ENCODE data around the gene LSM14A.

LSM14A gene

DNA sequence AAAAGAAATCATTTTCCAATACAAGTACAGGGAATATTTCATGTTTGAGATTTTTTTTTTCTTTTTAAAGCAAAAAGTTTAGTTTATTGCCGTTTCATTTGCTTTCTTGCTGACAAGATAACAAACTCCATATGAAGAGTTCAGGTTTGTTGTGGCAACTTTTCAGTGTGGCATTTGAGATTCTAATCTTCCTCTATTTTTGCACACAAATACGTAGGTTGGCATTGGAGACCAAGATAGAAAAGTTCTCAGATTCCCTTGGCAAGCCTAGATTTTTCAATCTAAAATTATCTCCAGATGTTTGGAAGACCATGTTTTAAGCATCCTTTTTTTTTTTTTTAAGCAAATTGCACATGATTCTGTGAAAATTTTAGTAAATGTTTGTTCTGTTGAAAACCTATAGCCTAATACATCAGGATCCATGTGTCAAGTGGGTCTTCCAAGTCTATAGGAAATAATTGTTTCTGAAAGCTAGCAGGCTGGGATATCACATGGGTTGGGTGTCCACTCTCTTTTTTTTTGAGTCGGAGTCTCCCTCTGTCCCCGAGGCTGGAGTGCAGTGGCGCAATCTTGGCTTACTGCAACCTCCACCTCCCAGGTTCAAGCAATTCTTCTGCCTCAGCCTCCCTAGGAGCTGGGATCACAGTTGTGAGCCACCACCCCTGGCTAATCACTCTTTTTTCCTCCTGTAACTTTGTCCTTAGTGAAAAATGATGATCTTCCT lies 84.7 kb downstream of the LSM14A start:
- no peak overlapping the region for H3K9ac ChIP-seq (ENCODE audit: low read depth, low read length)

GRCh38 chr19:34257559-34257924 lies 85.2 kb downstream of the LSM14A start:
- Histone ChIP-seq H3K36me3 (ENCODE audit: insufficient read depth, low read length) (no peaks in the 10 kb centered on the region), H3K9me3 (ENCODE audit: control insufficient read depth, insufficient read depth, low read length) (no peaks in the 10 kb centered on the region), H3K9ac (ENCODE audit: low read depth, low read length) (no peak overlapping the region), H3K4me1 (ENCODE audit: insufficient read depth, low read length) (peaks cover 14% of the 10 kb centered on the region)

More for the DNA sequence above, 84.7 kb downstream of the LSM14A start:
- Histone ChIP-seq H3K4me1 (ENCODE audit: insufficient read depth, low read length) (peaks cover 14% of the 10 kb centered on the region), H3K36me3 (ENCODE audit: insufficient read depth, low read length) (no peaks in the 10 kb centered on the region), H3K9me3 (ENCODE audit: control insufficient read depth, insufficient read depth, low read length) (no peaks in the 10 kb centered on the region)

DNA sequence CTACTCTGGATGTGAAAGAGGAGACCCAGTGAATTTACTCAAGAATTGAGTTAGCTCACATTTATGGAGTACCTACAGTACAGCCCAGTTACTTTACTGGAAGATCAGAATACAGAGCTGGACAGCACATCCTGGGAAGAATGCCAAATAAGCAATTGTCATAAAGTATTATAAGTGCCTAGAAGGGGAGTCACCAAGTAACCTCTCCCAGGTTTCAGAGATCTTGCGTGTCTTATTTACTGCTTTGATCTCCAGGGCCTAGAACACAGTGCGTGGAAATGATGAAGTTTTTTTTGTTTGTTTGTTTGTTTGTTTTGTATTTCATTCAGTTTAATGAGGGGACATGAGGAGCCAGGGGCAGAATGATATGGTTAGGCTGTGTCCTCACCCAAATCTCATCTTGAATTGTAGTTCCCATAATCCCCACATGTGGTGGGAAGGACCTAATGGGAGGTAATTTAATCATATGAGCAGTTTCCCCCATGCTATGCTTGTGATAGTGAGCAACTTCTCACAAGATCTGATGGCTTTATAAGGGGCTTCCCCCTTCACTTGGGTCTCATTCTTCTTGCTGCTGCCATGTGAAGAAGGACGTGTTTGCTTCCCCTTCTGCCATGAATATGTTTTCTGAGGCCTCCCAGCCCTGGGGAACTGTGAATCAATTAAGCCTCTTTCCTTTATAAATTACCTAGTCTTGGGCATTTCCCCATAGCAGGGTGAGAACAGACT lies 87.2 kb downstream of the LSM14A start:
- H3K36me3 ChIP-seq (ENCODE audit: insufficient read depth, low read length): no peaks in the 10 kb centered on the region
- peaks cover 14% of the 10 kb centered on the region for H3K4me1 ChIP-seq (ENCODE audit: insufficient read depth, low read length)

GRCh38 chr19:34260771-34261173 lies 88.5 kb downstream of the LSM14A start:
- peaks cover 18% of the 10 kb centered on the region for H3K4me1 ChIP-seq (ENCODE audit: insufficient read depth, low read length)
- no peak overlapping the region for H3K9ac ChIP-seq (ENCODE audit: low read depth, low read length)
- H3K36me3 ChIP-seq (ENCODE audit: insufficient read depth, low read length): no peaks in the 10 kb centered on the region
- H3K9me3 ChIP-seq (ENCODE audit: control insufficient read depth, insufficient read depth, low read length): no peaks in the 10 kb centered on the region

More for the DNA sequence above, 87.2 kb downstream of the LSM14A start:
- H3K9me3 ChIP-seq (ENCODE audit: control insufficient read depth, insufficient read depth, low read length): no peaks in the 10 kb centered on the region
- H3K9ac ChIP-seq (ENCODE audit: low read depth, low read length): no peak overlapping the region

DNA sequence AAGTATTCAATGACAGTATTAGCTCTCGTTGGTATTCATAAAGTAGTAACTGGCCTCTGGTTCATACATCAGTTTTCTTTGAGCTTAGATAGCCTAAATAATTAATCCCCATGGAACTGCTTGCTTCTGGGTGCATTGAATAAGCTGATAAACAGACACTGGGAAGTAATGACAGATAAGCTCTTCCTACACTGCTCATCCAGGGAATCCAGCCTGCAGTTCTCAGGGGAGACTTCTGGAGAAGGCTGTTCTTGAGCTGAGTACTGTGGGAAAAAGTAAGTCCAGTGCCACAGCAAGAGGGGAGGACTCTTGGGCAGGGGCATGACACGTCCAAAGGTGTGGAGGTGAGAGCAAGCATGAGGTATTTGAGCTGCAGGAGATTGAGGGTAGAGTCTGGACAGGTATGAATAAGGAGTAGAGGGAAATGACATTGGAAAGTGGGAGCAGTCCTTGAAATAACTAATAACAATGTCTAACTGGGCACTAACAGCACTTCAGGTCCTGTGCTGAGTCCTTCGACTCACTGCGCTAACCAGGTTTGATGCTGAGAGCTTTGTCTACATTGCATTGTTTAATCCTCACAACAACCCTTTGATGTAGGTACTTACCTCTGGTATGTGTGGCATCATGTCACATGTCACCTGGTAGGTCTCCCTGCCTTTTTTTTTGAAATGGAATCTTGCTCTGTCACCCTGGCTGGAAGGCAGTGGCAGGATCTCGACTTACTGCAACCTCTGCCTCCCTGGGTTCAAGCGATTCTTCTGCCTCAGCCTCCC lies 89.2 kb downstream of the LSM14A start:
- Histone ChIP-seq H3K9me3 (ENCODE audit: control insufficient read depth, insufficient read depth, low read length) (no peaks in the 10 kb centered on the region), H3K36me3 (ENCODE audit: insufficient read depth, low read length) (no peaks in the 10 kb centered on the region), H3K9ac (ENCODE audit: low read depth, low read length) (no peak overlapping the region), H3K4me1 (ENCODE audit: insufficient read depth, low read length) (peaks cover 21% of the 10 kb centered on the region)

DNA sequence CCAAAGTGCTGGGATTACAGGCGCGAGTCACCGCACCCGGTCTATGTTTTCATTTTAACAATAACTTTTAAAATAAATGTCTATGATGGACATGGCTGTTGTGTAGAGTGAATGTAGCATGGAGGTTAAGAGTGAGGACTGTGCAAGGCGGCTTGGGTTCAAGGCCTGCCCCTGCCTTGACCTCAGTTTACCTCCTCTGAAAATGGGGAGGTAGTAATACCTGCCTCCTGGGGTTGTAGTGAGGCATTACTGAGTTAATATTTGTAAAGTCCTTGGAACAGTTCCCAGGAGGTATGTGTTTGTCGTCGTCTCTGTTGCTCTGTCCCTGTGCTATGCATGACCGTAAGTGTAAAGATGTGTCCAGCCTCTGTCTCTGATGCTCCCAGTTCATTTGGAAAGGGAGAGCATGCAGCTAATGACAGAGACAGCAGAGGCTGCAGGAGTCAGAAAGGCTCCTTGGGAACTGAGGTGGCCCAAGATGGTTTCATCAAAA lies 91.5 kb downstream of the LSM14A start:
- Histone ChIP-seq H3K9me3 (ENCODE audit: control insufficient read depth, insufficient read depth, low read length) (no peaks in the 10 kb centered on the region), H3K4me1 (ENCODE audit: insufficient read depth, low read length) (peaks cover 21% of the 10 kb centered on the region), H3K9ac (ENCODE audit: low read depth, low read length) (no peak overlapping the region), H3K36me3 (ENCODE audit: insufficient read depth, low read length) (no peaks in the 10 kb centered on the region)

DNA sequence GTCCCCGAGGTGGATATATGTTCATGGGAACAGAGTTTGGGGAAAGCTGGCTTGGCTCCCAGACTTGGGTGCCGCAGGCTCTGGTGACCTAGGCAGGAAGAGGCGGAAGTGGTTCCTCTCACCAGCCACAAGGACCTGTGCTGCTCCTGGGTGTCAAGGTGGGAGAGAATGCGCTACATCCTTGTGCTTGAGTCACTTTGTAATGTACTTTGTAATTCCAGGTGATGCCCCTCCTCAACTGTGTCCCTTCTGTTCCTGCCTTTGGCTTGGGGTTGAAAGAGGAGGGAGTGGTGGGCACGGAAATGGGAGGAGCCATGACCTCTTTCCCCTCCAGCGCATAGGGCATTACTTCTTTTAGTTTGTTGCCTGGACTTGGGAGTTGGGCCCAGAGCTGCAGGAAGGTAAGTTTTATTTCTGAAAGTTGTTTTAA lies 92.9 kb downstream of the LSM14A start:
- Histone ChIP-seq H3K4me1 (ENCODE audit: insufficient read depth, low read length) (peaks cover 33% of the 10 kb centered on the region), H3K9ac (ENCODE audit: low read depth, low read length) (peak overlapping the region; percentile 12; the same call in 1 of the 2 replicates), H3K36me3 (ENCODE audit: insufficient read depth, low read length) (no peaks in the 10 kb centered on the region), H3K9me3 (ENCODE audit: control insufficient read depth, insufficient read depth, low read length) (no peaks in the 10 kb centered on the region)

DNA sequence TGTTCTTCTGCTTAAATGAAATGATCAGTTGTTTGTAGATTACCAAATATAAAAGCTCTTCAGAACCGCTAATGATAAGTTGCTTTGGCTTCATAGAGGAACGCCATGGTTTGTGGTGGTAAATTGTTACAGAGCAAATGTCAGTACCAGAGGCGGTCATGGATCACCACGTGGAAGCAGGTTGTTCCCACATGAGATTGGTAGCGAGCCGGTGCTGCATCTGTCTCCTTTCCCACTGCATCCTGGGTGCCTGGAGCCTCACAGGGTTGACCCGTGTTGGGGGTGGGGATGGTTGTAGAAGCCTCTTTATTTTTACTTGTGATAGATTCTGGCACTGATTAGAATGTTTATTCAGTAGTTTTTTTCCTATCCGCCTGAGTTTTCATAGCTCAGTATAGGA lies 96.8 kb downstream of the LSM14A start:
- no peaks in the 10 kb centered on the region for H3K9me3 ChIP-seq (ENCODE audit: control insufficient read depth, insufficient read depth, low read length)
- H3K9ac ChIP-seq (ENCODE audit: low read depth, low read length): no peak overlapping the region
- no peaks in the 10 kb centered on the region for H3K36me3 ChIP-seq (ENCODE audit: insufficient read depth, low read length)
- peaks cover 26% of the 10 kb centered on the region for H3K4me1 ChIP-seq (ENCODE audit: insufficient read depth, low read length)

DNA sequence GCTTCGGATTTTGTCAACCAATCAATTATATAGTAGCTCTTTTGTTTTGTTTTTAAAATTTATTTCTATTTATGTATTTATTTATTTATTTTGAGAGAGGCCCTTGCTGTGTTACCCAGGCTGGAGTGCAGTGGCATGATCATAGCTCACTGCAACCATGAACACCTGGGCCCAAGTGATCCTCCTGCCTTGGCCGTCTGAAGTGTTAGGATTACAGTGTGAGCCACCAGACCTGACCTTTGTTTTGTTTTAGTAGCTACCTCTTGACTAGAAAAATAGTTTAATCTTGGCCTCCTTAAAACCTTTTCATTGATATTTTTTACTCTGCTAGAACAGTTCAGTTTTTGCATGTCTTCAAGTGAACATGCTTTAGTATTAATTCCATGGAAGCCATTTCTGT lies 97.2 kb downstream of the LSM14A start:
- H3K36me3 ChIP-seq (ENCODE audit: insufficient read depth, low read length): no peaks in the 10 kb centered on the region
- H3K9me3 ChIP-seq (ENCODE audit: control insufficient read depth, insufficient read depth, low read length): no peaks in the 10 kb centered on the region
- peaks cover 28% of the 10 kb centered on the region for H3K4me1 ChIP-seq (ENCODE audit: insufficient read depth, low read length)
- H3K9ac ChIP-seq (ENCODE audit: low read depth, low read length): no peak overlapping the region

DNA sequence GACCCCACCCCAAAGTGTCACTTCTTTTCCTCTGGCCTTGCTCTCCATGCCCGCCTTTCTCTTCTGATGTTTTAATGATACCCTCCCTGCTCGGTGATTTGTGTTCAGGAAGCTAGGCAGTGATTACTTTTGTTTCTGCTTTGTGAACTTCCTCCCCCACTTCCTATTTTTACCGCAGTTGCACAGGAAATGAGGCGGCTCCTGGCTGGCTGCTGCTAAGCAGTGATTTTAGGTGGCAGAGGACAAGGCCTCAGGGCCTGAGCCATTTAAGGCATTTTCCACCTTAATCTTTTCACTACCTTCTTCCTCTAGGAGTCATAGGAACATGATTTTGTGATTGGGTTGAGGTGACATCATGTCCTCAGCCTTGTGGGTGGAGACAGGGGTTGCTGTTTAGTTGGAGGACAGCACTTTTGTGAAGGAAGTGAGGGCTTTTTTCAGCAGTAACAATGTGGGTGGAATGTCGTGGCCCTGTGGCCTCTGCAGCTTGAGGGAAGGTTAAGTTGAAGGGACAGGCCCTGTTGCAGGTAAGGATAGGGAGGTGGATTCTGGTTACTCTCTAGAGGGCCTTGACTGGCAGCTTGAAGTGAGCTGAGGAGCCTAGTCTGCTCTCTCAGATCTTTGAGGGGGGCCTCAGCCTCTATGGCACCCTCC lies 97.8 kb downstream of the LSM14A start:
- Histone ChIP-seq H3K9ac (ENCODE audit: low read depth, low read length) (no peak overlapping the region), H3K4me1 (ENCODE audit: insufficient read depth, low read length) (peaks cover 30% of the 10 kb centered on the region), H3K9me3 (ENCODE audit: control insufficient read depth, insufficient read depth, low read length) (no peaks in the 10 kb centered on the region), H3K36me3 (ENCODE audit: insufficient read depth, low read length) (no peaks in the 10 kb centered on the region)

- Histone ChIP-seq H3K9me3 (ENCODE audit: control insufficient read depth, insufficient read depth, low read length) (no peaks in the 10 kb centered on the region), H3K9ac (ENCODE audit: low read depth, low read length) (no peak overlapping the region), H3K36me3 (ENCODE audit: insufficient read depth, low read length) (no peaks in the 10 kb centered on the region), H3K4me1 (ENCODE audit: insufficient read depth, low read length) (peaks cover 23% of the 10 kb centered on the region)
Measured at GRCh38 chr19:34273121-34273520, 100.8 kb downstream of the LSM14A start.

DNA sequence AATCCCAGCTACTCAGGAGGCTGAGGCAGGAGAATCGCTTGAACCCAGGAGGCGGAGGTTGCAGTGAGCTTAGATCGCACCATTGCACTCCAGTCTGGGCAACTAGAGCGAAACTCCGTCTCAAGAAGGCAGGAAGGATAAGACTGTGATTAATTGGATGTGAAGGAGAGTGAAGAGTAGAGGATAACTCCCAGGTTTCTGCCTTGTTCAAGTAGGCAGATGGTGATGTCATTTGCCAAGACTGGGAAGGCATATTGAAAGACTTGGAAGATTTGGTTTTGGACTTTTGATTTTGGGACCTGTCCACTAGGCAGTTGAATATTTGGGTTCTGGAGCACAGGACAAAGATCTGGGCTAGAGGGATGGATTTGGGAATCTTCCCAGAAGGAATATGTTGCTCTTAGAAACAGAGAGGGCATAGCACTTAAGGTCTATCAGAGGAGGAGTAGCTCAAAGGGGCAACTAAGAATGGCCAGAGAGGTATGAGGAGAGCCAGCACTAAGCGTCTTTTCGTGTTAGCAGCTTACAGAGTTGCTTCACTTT lies 102.1 kb downstream of the LSM14A start:
- H3K4me1 ChIP-seq (ENCODE audit: insufficient read depth, low read length): peaks cover 19% of the 10 kb centered on the region
- no peaks in the 10 kb centered on the region for H3K36me3 ChIP-seq (ENCODE audit: insufficient read depth, low read length)
- H3K9ac ChIP-seq (ENCODE audit: low read depth, low read length): no peak overlapping the region

DNA sequence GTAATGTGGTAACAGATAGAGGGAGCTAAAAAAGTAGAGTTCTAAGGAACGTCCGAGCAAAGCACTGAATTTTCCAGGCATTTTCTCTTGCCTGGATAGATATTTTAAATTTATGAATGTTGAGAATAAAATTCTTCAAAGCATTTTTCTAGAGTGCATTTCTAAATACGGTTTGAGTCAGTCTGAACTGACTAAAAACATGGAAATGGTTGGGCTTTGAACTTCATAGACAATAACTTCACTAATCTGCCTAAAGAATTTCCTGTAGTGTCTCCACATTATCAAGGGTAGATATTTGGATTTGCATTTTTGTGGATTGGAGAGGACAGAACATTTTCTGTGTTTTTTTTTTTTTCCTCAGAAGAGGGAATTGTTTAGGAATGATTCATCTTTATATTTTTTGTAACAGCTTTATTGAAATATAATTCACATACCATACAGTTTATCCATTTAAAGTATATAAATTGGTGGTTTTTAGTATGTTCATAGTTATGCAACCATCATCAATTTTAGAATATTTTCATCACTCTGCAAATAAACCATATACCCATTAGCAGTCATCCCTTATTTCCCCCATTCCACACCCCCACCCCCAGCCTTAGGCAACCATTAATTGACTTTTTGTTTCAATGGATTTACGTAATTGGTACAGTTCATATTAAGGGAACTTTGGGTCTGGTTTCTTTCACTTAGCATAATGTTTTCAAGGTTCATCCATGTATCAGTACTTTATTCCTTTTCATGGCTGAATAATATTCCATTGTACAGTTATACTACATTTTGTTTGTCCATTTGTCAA lies 102.7 kb downstream of the LSM14A start:
- Histone ChIP-seq H3K36me3 (ENCODE audit: insufficient read depth, low read length) (no peaks in the 10 kb centered on the region), H3K9me3 (ENCODE audit: control insufficient read depth, insufficient read depth, low read length) (no peaks in the 10 kb centered on the region), H3K9ac (ENCODE audit: low read depth, low read length) (no peak overlapping the region), H3K4me1 (ENCODE audit: insufficient read depth, low read length) (peaks cover 13% of the 10 kb centered on the region)

More for the DNA sequence above, 102.1 kb downstream of the LSM14A start:
- H3K9me3 ChIP-seq (ENCODE audit: control insufficient read depth, insufficient read depth, low read length): no peaks in the 10 kb centered on the region

Data from ES-I3 (cell line).